ENCODE measurements around the gene ZNF516.

The ZNF516 gene

GRCh38 chr18:76335859-76336640, 159.0 kb downstream of the ZNF516 start:
- peak; percentile 10 for DNase-seq

DNA sequence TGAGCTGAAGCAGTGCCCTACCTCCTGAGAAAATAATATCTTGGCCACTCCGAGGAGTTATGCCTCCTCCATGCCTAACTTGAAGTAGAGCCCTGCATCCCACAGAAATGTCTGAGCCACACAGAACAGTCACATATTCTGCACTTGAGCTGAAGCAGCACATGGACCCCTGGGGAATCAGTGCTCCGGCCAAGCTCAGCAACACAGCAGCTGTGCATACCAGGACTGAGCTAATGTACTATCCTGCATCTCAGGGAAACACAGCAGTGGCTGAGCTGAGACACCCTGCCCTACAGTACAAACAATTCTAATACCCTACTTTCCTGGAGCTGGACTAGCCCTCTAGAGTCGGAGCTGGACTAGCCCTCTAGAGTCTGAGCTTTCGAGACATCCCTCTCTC, 166.9 kb downstream of the ZNF516 start:
- peak; percentile 0 for DNase-seq

DNA sequence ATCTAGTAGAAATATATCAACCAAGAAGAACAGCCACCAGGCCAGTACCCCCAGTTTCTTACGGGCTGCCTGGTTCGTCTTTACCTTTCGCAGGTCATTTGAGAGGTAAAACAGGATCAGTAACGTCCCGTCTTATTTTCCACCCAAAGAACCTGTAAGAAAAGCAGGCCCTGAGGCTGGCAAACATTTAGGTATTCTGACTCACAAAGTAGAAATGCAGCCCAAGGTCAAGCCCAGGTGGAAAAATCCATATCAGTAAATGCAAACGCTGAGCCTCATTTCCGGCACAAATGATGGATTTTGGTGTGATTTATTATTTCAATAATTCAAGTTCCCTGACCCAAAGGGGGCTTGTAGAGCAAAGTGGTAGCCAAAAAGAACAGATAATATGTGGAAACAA, 171.2 kb downstream of the ZNF516 start:
- DNase-seq = no peak

DNA sequence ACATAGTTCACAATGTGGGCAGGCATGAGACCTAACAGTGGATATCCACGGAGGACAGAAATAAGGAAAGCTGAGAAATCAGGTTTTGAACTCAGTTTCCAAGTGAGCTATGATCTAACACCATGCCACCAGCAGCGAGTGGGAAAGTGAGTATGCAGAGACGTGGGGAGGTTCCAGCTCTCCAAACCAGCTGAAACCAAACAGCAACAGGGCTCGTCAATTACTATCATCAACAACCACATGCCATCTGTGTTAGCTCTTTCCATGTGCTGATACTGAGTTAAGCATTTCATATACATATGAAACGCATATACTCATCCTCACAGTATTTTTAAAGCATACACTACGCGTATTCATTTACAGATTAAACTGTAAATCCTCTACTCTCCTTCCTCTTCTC, 172.4 kb downstream of the ZNF516 start:
- DNase-seq = no peak

DNA sequence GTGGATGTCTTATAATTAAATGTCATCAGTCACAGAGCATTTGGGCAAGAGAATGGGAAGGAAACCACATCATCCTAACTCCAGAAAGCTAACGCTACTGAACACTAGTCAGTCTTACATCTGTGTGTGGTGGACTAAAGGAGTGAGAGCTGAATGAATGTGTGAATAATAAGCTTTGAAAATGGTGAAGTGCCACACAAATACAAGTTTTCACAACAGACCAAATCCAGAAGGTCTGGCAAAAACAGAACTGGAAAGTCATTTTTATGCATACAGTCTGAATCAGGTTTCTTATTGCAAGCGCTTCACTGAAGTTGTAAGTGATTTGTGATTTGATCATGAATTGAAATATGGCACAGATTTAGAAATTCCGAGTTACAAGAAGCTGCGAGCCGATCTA, 175.7 kb downstream of the ZNF516 start:
- no peak for DNase-seq

- no peak for DNase-seq
Measured at GRCh38 chr18:76318607-76319006, 176.4 kb downstream of the ZNF516 start.

DNA sequence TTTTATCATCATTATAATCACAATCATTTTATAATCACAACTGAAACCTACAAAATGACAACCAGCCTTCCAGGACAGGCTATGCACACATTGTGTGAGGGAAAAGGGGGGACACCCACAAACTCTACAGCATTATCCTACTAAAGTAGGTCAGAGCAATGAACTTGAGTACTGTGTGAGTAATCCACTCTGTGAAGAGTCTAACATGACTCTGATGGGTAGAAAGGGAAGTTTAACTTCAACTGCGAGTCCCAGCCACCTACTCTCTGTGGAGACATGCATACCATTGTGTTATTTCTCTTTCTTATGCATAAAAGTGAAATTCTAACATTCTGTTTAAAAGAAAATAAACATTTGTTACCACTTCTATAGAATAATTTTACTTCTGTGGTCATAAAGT, 177.9 kb downstream of the ZNF516 start:
- no peak for DNase-seq

- no peak for DNase-seq
Measured at GRCh38 chr18:76315722-76316230, 179.3 kb downstream of the ZNF516 start.

DNA sequence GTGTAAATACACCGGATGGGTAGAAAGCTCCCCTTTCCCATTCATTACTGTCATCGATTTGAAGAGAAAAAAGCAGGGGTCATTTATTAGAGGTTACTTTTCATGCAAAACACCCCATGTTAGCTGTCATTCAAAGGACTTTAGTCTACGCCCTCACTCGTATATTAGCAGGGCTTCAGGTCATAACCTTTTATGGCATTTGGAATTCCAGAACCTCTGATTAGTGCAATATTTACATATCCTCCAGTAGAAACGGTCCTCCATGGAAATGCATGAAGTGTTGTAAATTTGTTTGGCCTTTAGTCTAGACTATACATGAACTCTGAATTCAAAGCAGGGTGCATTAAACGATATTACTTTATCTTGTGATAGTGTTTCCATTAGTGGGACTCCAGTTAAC, 180.5 kb downstream of the ZNF516 start:
- no peak for DNase-seq

- no peak for DNase-seq
Measured at GRCh38 chr18:76314015-76314414, 181.0 kb downstream of the ZNF516 start.
